Measurements from ENCODE around the gene UMODL1.

DNA sequence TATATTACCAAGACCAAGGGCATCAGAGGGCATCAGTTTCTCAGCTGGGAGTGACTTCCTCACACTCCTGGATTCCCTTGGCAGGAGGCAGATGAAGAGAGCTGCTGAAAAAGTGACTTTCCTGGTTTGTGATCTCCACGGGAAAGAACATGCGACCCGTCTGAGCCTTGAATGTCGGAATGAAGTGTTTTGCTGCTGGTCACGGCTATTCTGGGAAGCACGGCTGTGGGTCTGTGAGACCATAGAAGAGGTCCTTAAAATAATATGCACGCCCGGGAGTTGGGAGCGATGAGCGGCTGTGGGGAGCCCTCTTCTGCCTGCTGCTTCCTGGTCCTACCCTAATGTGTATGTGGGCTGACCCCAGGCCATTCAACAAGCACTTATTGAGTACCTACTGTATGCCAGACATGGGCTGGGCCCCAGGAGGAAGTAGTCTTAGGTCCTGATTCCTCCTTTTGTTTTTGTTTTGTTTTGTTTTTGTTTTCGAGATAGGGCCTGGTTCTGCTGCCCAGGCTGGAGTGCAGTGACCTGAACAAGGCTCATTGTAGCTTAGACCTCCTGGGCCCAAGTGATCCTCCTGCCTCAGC is 13.2 kb upstream of the UMODL1 start:
- TF ChIP-seq, protein P1, sequence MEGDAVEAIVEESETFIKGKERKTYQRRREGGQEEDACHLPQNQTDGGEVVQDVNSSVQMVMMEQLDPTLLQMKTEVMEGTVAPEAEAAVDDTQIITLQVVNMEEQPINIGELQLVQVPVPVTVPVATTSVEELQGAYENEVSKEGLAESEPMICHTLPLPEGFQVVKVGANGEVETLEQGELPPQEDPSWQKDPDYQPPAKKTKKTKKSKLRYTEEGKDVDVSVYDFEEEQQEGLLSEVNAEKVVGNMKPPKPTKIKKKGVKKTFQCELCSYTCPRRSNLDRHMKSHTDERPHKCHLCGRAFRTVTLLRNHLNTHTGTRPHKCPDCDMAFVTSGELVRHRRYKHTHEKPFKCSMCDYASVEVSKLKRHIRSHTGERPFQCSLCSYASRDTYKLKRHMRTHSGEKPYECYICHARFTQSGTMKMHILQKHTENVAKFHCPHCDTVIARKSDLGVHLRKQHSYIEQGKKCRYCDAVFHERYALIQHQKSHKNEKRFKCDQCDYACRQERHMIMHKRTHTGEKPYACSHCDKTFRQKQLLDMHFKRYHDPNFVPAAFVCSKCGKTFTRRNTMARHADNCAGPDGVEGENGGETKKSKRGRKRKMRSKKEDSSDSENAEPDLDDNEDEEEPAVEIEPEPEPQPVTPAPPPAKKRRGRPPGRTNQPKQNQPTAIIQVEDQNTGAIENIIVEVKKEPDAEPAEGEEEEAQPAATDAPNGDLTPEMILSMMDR (conservative IDR thresholded peaks at IDR 0.05; ENCODE audit: low read length): no peak
- TF ChIP-seq EZH2phosphoT487 (IDR thresholded peaks at IDR 0.05; ENCODE audit: borderline replicate concordance, low read depth, low read length): no peak

All from OCI-LY7 (cell line).